ENCODE measurements around the gene TNRC6B. TPM values are rescaled to one million over a fixed set of nuclear protein-coding genes. Genes with fewer than 3 reads are reported as not detected.
"Not testable (repeated sequence)": the region's sequence is repeated elsewhere in the genome, so short reads cannot be mapped to it uniquely, and the experiment has no call there.

TNRC6B gene
- total RNA-seq, 1 donor from 2014 or later: 14.3 TPM

GRCh38 chr22:40276996-40277823 lies 99.5 kb downstream of the TNRC6B start:
- DNase-seq (ENCODE audit: low read depth in 2 of 2): peak; percentile 77 to 85

- DNase-seq (ENCODE audit: low read depth in 2 of 2): no peak
These were observed 101.3 kb downstream of the TNRC6B start for GRCh38 chr22:40279017-40279416.

DNA sequence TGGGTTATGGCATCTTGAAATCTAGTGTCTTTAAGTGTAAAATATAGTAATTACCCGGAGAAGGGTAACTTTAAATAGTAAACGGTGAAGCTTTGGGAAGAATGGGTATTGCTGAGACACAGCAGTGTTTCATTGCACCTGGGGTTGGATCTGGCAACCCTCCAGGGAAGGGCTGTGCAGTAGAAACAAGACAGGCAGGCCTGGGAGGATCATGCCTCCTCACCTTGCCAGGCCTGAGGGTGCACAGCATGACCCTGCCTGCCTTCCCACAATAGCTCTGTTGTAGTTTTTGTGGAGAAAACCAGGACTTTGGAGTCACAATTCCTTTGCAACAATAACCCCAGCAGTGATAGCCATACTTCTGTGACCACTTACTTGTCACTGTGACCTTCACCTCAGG lies 104.0 kb downstream of the TNRC6B start:
- no peak for DNase-seq (ENCODE audit: low read depth in 2 of 2)

DNA sequence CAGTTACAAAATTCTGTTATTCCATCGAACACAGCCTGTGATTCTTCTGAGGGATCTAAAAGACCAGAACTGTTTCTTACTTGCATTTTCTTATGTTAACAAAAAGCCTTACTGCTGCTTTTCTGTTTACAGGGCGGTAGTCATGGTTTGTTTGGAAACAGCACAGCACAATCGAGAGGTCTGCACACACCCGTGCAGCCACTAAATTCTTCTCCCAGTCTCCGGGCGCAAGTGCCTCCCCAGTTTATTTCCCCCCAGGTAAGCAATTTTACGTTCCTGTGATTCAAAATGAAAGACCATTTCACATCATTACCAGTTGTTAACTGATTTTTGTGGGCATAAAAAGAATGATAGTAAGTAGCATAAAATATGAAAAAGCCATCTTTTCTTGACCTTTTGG lies 107.8 kb downstream of the TNRC6B start:
- no peak for DNase-seq (ENCODE audit: low read depth in 2 of 2)

DNA sequence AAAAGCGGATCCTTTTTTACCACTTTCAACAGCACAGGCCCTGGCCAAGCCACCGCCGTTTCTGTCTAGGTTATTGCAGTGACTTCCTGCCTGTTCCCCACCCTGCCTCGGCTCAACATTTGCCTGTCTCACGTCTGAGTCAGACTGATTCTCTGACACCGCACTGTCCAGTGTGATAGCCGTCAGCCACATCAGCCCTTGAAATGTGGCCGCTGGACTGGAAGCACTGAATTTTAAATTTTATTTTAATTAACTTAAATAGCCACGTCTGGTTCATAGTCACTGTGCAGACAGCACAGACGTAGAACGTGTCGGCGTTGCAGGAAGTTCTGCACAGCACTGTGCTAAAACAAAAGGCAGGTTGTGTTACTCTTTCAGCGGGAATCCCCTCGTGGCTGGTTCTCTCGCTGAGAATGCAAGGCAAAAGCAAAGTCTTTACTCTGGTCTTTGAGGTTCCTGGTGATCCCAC lies 112.3 kb downstream of the TNRC6B start:
- DNase-seq (ENCODE audit: low read depth in 2 of 2): peak; percentile 27 to 34

DNA sequence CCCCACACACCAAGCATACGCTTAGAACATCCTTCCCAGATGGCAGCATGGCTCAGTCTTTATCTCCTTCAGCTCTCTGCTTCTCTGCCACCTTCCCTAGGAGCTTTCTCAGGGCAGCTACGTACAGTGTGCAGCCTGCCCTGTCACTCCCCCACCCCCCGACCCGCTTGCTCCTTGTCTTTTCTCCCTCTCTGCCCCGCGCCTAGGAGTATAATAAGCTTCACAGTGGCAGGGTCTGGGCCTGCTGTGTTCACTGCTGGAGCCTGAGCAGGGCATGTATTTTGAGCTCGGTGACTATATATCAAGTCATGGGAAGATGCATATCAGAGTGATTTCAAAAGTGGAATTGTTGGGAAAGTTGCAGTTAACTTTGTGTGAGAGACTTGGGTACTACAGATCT lies 112.8 kb downstream of the TNRC6B start:
- DNase-seq (ENCODE audit: low read depth in 2 of 2): no peak

DNA sequence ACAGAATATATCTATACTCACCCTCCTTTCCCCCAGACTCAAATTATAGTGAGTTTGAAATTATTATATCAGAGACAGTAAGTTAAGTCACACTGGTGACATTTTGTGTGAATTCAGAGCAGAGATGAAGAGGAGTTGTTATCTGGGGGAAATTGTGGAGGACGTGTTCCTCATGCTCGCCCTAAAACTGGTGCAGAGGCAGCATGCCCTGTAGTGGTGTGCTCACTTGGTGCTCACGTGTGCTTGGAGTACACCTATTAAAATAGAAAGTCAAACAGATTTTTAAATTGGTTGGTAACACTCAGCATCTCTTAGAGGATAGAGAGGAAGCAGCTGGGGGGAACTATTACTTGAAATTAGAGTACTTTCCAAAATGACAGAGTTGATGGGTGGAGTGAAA lies 117.0 kb downstream of the TNRC6B start:
- no peak for DNase-seq (ENCODE audit: low read depth in 2 of 2)

GRCh38 chr22:40300316-40300715 lies 122.6 kb downstream of the TNRC6B start:
- DNase-seq (ENCODE audit: low read depth in 2 of 2): no peak

DNA sequence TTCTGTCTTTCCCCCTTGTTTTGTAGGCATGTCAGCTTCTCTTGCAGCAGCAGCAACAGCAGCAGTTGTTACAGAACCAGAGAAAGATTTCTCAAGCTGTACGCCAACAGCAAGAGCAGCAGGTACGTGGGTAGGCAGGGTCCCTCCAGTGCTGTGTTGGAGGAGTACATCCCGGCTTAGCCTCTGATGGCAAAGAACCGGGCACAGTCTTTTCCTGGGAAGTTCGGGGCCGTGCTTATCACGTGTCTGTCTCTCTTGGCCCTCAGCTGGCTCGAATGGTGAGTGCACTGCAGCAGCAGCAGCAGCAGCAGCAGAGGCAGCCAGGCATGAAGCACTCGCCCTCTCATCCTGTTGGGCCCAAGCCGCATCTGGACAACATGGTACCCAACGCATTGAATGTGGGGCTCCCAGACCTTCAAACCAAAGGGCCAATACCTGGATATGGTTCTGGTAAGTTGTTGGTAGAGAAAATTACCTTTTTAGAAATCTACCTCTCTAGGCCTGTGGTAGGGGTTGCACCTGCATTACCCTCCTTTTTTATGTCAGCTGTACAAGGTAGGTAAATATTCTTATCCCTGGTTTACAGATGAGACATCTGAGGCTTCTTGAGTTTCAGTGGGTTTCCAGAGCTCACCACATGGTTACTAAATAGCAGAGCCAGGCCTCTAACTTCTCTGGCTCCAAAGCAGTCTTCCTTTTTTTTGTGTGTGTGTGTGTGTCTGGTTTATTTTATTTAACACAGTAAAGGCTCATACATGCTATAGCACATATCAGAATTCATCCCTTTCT lies 123.4 kb downstream of the TNRC6B start:
- DNase-seq (ENCODE audit: low read depth in 2 of 2): no peak

- no peak for DNase-seq (ENCODE audit: low read depth in 2 of 2)
These were observed 124.4 kb downstream of the TNRC6B start for GRCh38 chr22:40302149-40302548.

- no peak for DNase-seq (ENCODE audit: low read depth in 2 of 2)
These were observed 127.9 kb downstream of the TNRC6B start for GRCh38 chr22:40305625-40306024.

DNA sequence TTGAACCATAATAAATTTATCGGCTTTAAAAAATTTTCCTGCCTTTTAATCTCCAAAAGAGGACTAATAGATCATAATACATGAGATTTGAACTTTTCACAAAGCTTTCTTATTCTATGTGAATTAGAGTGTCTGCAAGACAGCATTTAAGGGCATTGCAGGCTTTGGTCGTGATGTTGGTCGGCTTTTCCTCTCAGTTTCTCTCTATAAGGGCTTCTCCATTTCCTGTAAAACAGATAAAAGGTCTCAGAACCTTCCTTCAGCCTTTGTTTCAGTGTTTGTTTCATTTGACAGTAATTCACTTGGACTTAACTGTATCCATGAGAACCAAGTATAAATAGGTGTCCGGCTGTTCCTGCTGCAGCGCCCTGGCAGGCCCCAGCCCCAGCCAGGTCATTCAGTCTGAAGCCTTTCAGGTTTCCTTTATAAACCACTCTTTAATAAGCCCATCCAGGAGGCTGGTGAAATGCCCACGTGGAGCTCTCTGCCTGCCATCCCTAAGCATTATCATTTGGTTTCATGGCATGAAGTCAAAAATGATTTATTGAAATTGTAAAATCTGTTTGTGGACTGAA lies 131.4 kb downstream of the TNRC6B start:
- DNase-seq (ENCODE audit: low read depth in 2 of 2): no peak

- no peak for DNase-seq (ENCODE audit: low read depth in 2 of 2)
These were observed 131.9 kb downstream of the TNRC6B start for GRCh38 chr22:40309631-40310030.

DNA sequence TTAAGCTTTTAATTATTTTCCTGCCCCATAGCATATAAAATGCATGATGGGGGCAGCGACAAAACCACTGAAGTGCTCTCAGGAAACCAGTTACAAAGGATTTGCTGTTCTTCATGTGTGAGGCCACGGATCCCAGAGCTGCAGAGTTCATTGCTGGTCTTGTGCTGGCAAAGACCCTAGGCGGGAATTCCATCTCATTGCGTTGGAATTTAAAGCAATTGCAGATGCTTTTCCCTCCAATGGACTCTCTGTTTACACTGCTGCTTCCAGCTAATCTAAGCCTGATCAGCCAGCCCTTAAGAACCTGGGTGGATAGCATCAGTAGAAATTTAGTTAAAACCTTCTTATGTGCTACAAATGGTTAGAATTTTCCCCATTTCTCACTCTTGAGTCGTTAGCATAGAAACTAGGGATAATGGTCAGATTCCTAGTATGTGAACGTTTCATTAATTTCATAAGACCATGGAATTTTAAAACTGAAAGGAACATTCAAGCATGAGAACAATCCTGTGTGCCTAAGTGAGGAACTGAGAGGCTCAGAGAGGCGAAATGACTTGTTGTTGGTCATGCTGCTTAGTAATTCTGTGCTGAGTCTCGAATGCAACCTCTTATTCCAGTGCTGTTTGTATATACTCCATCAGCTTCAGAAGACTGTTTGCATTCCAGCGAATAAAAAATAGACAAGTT lies 132.5 kb downstream of the TNRC6B start:
- DNase-seq (ENCODE audit: low read depth in 2 of 2): peak; percentile 10 to 14

DNA sequence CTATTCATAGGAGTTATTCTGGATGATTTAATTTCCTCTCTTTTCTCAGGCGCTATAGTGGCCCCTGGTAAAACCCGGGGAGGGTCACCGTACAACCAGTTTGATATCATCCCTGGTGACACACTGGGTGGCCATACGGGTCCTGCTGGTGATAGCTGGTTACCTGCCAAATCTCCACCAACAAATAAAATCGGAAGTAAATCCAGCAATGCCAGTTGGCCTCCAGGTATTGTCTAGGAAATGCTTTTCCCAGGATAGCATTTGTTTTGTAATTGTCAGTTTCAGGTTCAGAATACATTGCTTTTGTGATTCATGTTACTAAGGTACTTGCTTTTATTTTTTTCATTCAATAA lies 133.0 kb downstream of the TNRC6B start:
- DNase-seq (ENCODE audit: low read depth in 2 of 2): no peak

DNA sequence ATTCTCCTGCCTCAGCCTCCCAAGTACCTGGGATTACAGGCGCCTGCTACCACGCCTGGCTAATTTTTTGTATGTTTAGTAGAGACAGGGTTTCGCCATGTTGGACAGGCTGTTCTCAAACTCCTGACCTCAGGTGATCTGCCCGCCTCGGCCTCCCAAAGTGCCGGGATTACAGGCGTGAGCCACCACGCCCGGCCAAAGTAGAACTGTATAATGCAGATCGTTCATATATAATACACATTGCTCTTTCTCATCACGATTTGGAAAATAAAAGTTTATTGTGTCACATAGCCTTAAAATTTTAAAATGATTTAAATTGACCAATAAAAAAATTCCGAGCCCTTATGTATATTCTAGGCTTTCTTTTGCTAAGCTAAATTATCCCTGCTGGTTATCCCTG lies 133.9 kb downstream of the TNRC6B start:
- DNase-seq (ENCODE audit: low read depth in 2 of 2): not testable (repeated sequence)

DNA sequence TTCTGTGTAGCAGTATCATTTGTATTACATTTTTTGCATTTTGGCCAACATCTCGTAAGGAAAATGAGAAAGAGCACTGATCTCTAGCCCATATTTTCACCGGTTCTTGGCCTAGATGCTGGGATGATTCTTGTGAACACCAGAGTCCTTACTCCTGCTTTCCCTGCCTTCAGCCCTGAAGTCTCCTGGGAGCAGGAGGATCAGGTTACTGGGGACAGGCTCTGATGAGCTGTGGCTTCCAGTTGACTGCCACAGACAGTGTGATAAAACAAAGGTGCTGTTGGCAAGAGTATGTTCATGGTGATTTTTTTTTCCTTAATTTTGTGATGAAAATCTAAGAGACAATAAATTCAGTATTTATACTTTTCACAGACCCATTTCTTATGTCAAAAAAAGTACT lies 134.3 kb downstream of the TNRC6B start:
- no peak for DNase-seq (ENCODE audit: low read depth in 2 of 2)

DNA sequence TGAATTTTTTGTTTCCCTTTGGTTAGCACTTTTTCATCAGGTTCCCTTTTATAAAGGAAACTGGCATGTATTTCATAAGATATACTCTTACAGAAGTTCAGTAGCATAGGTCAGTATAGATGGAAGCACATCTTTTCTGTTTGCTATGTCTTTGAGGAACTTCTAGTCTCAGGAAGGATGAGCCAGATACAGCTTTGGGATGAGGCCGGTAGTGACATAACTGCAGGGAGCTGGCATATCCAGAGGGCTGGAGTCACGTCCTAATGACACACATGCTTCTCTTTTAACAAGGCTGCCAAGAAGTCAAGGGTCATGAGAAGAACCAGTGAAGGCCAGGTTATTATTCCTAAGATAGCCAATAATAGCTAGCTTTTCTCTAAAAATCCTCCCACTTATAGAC lies 135.3 kb downstream of the TNRC6B start:
- DNase-seq (ENCODE audit: low read depth in 2 of 2): no peak

GRCh38 chr22:40314041-40314440 lies 136.3 kb downstream of the TNRC6B start:
- no peak for DNase-seq (ENCODE audit: low read depth in 2 of 2)

GRCh38 chr22:40320687-40321086 lies 143.0 kb downstream of the TNRC6B start:
- DNase-seq (ENCODE audit: low read depth in 2 of 2): no peak

GRCh38 chr22:40322021-40322420 lies 144.3 kb downstream of the TNRC6B start:
- DNase-seq (ENCODE audit: low read depth in 2 of 2): peak in 1 of 2 donors; percentile 45
